ENCODE data around the gene HYAL1.

DNA sequence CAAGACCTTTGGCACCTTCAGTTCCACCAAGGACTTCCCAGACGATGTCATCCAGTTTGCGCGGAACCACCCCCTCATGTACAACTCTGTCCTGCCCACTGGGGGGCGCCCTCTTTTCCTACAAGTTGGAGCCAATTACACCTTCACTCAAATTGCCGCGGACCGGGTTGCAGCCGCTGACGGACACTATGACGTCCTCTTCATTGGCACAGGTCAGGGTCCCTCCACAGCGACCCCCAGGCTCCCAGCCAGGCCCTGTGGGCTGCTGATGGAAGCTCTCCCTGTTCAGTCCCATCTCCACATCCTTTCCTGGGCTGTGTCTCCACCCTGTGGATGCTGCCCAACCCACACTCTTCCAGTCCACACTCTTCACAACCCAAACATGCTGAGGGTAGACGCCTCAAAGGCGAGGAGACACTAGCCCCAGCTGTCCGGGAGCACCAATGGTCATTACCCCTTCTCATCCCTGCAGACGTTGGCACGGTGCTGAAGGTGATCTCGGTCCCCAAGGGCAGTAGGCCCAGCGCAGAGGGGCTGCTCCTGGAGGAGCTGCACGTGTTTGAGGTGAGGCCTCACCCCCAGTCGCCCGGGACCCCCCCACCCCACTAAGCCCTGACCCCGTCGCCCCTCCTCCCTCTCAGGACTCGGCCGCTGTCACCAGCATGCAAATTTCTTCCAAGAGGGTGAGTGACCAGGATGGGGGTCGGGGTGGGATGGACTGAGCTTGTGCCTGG lies 28.8 kb downstream of the HYAL1 start:
- TF ChIP-seq ZNF274 (IDR thresholded peaks at IDR 0.05; ENCODE audit: low read depth, low read length) = no peak
- no peak for TF ChIP-seq YY1 (IDR thresholded peaks at IDR 0.05; ENCODE audit: insufficient read depth, insufficient read length)

Measured in NT2/D1 (cell line).